H9 (cell line): Measurements from ENCODE around the gene FOXO6. TPM values are rescaled to one million over a fixed set of nuclear protein-coding genes. Genes with fewer than 3 reads are reported as not detected.

Experiments
- DNase-seq: peaks from one replicate; pipeline ENCODE4 v3.0.0-alpha.2; 2017
- H2AFZ ChIP-seq: one replicate; pipeline ENCODE4 v1.6.1; 2013; ENCODE audit warnings: mild to moderate bottlenecking, low read length, control low read depth, moderate library complexity
- H2AK5ac ChIP-seq: 2 replicates; pipeline ENCODE4 v1.6.1; 2013; ENCODE audit warnings: low read length, control low read depth, mixed read lengths; ENCODE audit not compliant: insufficient read length
- H2BK120ac ChIP-seq: one replicate; pipeline ENCODE4 v1.6.1; 2013; ENCODE audit warnings: low read depth, mild to moderate bottlenecking, low read length, control low read depth, inconsistent platforms; ENCODE audit not compliant: poor library complexity, severe bottlenecking
- H2BK12ac ChIP-seq: 2 replicates; pipeline ENCODE4 v1.6.1; 2013; ENCODE audit warnings: low read length, control low read depth, mixed read lengths, low read depth; ENCODE audit not compliant: insufficient read length
- H2BK15ac ChIP-seq: 2 replicates; pipeline ENCODE4 v1.6.1; 2013; ENCODE audit warnings: low read depth, low read length, control low read depth
- H2BK20ac ChIP-seq: one replicate; pipeline ENCODE4 v1.6.1; 2013; ENCODE audit warnings: low read depth, mild to moderate bottlenecking, low read length, control low read depth, inconsistent platforms; ENCODE audit not compliant: poor library complexity, severe bottlenecking
- H2BK5ac ChIP-seq: 2 replicates; pipeline ENCODE4 v1.6.1; 2013; ENCODE audit warnings: low read length, control low read depth, mixed read lengths; ENCODE audit not compliant: insufficient read length
- H3K14ac ChIP-seq: 2 replicates; pipeline ENCODE4 v1.6.1; 2013; ENCODE audit warnings: low read length, control low read depth; ENCODE audit not compliant: insufficient read depth
- H3K18ac ChIP-seq: 2 replicates; pipeline ENCODE4 v1.6.1; 2013; ENCODE audit warnings: low read depth, mild to moderate bottlenecking, mixed read lengths, low read length, control low read depth; ENCODE audit not compliant: insufficient read length
- H3K23ac ChIP-seq: 2 replicates; pipeline ENCODE4 v1.6.1; 2013; ENCODE audit warnings: low read length, control low read depth, mixed read lengths, low read depth; ENCODE audit not compliant: insufficient read length
- H3K23me2 ChIP-seq: 2 replicates; pipeline ENCODE4 v1.6.1; 2013; ENCODE audit warnings: low read depth, mild to moderate bottlenecking, mixed read lengths, low read length, control low read depth; ENCODE audit not compliant: insufficient read length, poor library complexity, severe bottlenecking
- H3K27ac ChIP-seq: 2 replicates; pipeline ENCODE4 v1.5.1; 2013; ENCODE audit warnings: low read length, control low read depth, mixed read lengths, low read depth; ENCODE audit not compliant: insufficient read length
- H3K27me3 ChIP-seq: 2 replicates; pipeline ENCODE4 v1.6.1; 2013; ENCODE audit warnings: low read length, control low read depth, inconsistent platforms; ENCODE audit not compliant: insufficient read depth
- H3K4ac ChIP-seq: 2 replicates; pipeline ENCODE4 v1.6.1; 2013; ENCODE audit warnings: low read depth, mild to moderate bottlenecking, control low read depth, inconsistent platforms, low read length, moderate library complexity
- H3K4me1 ChIP-seq: 2 replicates; pipeline ENCODE4 v1.6.1; 2013; ENCODE audit warnings: low read length, control low read depth, inconsistent platforms; ENCODE audit not compliant: insufficient read depth
- H3K4me2 ChIP-seq: 2 replicates; pipeline ENCODE4 v1.6.1; 2013; ENCODE audit warnings: low read length, control low read depth, mixed read lengths; ENCODE audit not compliant: insufficient read length, insufficient read depth
- H3K56ac ChIP-seq: 2 replicates; pipeline ENCODE4 v1.6.1; 2013; ENCODE audit warnings: low read depth, mild to moderate bottlenecking, mixed read lengths, low read length, control low read depth; ENCODE audit not compliant: insufficient read length
- H3K79me1 ChIP-seq: 2 replicates; pipeline ENCODE4 v1.6.1; 2013; ENCODE audit warnings: low read depth, mild to moderate bottlenecking, moderate library complexity, low read length, control low read depth, inconsistent platforms; ENCODE audit not compliant: insufficient read depth, poor library complexity, severe bottlenecking
- H3K79me2 ChIP-seq: 2 replicates; pipeline ENCODE4 v1.6.1; 2013; ENCODE audit warnings: low read length, control low read depth, inconsistent platforms; ENCODE audit not compliant: insufficient read depth
- H3K9ac ChIP-seq: 2 replicates; pipeline ENCODE4 v1.6.1; 2013; ENCODE audit warnings: low read length, control low read depth, mixed read lengths; ENCODE audit not compliant: insufficient read length; ENCODE audit errors: extremely low read depth
- H3K9me3 ChIP-seq: one replicate; pipeline ENCODE4 v1.6.1; 2013; ENCODE audit warnings: low read depth, low read length, inconsistent platforms; ENCODE audit not compliant: control insufficient read depth
- H3T11ph ChIP-seq: one replicate; pipeline ENCODE4 v1.6.1; 2013; ENCODE audit warnings: mild to moderate bottlenecking, low read length, control low read depth, inconsistent platforms
- H4K20me1 ChIP-seq: one replicate; pipeline ENCODE4 v1.6.1; 2013; ENCODE audit not compliant: control insufficient read depth, insufficient read length, insufficient read depth
- H4K5ac ChIP-seq: 2 replicates; pipeline ENCODE4 v1.6.1; 2013; ENCODE audit warnings: low read depth, mild to moderate bottlenecking, mixed read lengths, low read length, control low read depth; ENCODE audit not compliant: insufficient read length
- H4K8ac ChIP-seq: replicated peaks from 2 replicates; pipeline ENCODE4 v1.6.1; 2013; ENCODE audit warnings: low read length, control low read depth, mixed read lengths, low read depth; ENCODE audit not compliant: insufficient read length
- H4K91ac ChIP-seq: 2 replicates; pipeline ENCODE4 v1.6.1; 2013; ENCODE audit warnings: low read depth, mild to moderate bottlenecking, moderate library complexity, mixed read lengths, low read length, control low read depth; ENCODE audit not compliant: insufficient read length
- H3K27ac Mint-ChIP-seq, 3 experiments: 2 replicates in 2 of 3; 3 replicates in 1 of 3; pipeline ENCODE4 v1.8.0; 2020 to 2021; ENCODE audit warnings: mixed read lengths in 3 of 3, mild to moderate bottlenecking in 1 of 3, moderate library complexity in 1 of 3
- H3K27me3 Mint-ChIP-seq: 2 replicates; pipeline ENCODE4 v1.8.0; 2021; ENCODE audit warnings: low read depth, mild to moderate bottlenecking, moderate library complexity, mixed read lengths
- H3K36me3 Mint-ChIP-seq, 3 experiments: 2 replicates in 2 of 3; 3 replicates in 1 of 3; pipeline ENCODE4 v1.8.0; 2020 to 2021; ENCODE audit warnings: low read depth in 3 of 3, mixed read lengths in 3 of 3; ENCODE audit not compliant: insufficient read depth in 1 of 3
- H3K4me1 Mint-ChIP-seq, 2 experiments: 2 replicates each; pipeline ENCODE4 v1.8.0; 2020; ENCODE audit warnings: mixed read lengths in 2 of 2
- H3K4me3 Mint-ChIP-seq, 2 experiments: 2 replicates in 1 of 2; 3 replicates in 1 of 2; pipeline ENCODE4 v1.8.0; 2020 to 2021; ENCODE audit warnings: mild to moderate bottlenecking in 2 of 2, mixed read lengths in 2 of 2, moderate library complexity in 1 of 2
- H3K9me3 Mint-ChIP-seq, 2 experiments: 2 replicates in 1 of 2; 3 replicates in 1 of 2; pipeline ENCODE4 v1.8.0; 2020; ENCODE audit warnings: mild to moderate bottlenecking in 2 of 2, mixed read lengths in 2 of 2, moderate library complexity in 1 of 2
- WGBS: extraction: QIAGEN DNeasy Blood & Tissue Kit; methylation state at CpG from one replicate; pipeline ENCODE4 v1.1.7; 2013; ENCODE audit warnings: missing lambda C conversion rate, low lambda C conversion rate, mixed read lengths; ENCODE audit not compliant: insufficient read length; ENCODE audit errors: extremely low coverage; 5-methylcytosine and 5-hydroxymethylcytosine counted together
- total RNA-seq: library from RNA; stranded (reverse); gene quantifications from 2 replicates; pipeline ENCODE4 v1.2.1, GENCODE V29; 2021
- TF ChIP-seq, protein P1 (sequence below): fragments of 200-600 bp; sonication (generic); conservative IDR thresholded peaks from 3 replicates; pipeline ENCODE4 v1.8.0; 2021; ENCODE audit warnings: antibody characterized with exemption, mild to moderate bottlenecking

FOXO6 gene
- total RNA-seq, 1 experiment from 2014 or later: 0.83 TPM

GRCh38 chr1:41413748-41414281 lies 52.6 kb downstream of the FOXO6 start:
- H3K4me2 ChIP-seq: no peak overlapping the region
- no peaks in the 10 kb centered on the region for H3K9me3 ChIP-seq
- H3K23me2 ChIP-seq: no peaks in the 10 kb centered on the region
- DNase-seq: no peak
- no peaks in the 10 kb centered on the region; a peak in 1 of 7 replicates for H3K36me3 Mint-ChIP-seq
- H3K27ac Mint-ChIP-seq: peak overlapping the region in 1 of 3 experiments; percentile 72; a peak in 1 of 7 replicates
- H3K27me3 Mint-ChIP-seq: peaks cover 17% of the 10 kb centered on the region
- H3K56ac ChIP-seq: no peak overlapping the region
- no peak overlapping the region for H3T11ph ChIP-seq
- no peaks in the 10 kb centered on the region; a peak in 1 of 5 replicates for H3K9me3 Mint-ChIP-seq
- no peak overlapping the region for H2BK120ac ChIP-seq
- no peak overlapping the region for H4K5ac ChIP-seq
- H4K91ac ChIP-seq: no peak overlapping the region
- H2BK20ac ChIP-seq: no peak overlapping the region
- H3K14ac ChIP-seq: no peak overlapping the region
- no peak overlapping the region for H3K4ac ChIP-seq
- no peak overlapping the region for H3K27ac ChIP-seq
- TF ChIP-seq, protein P1, sequence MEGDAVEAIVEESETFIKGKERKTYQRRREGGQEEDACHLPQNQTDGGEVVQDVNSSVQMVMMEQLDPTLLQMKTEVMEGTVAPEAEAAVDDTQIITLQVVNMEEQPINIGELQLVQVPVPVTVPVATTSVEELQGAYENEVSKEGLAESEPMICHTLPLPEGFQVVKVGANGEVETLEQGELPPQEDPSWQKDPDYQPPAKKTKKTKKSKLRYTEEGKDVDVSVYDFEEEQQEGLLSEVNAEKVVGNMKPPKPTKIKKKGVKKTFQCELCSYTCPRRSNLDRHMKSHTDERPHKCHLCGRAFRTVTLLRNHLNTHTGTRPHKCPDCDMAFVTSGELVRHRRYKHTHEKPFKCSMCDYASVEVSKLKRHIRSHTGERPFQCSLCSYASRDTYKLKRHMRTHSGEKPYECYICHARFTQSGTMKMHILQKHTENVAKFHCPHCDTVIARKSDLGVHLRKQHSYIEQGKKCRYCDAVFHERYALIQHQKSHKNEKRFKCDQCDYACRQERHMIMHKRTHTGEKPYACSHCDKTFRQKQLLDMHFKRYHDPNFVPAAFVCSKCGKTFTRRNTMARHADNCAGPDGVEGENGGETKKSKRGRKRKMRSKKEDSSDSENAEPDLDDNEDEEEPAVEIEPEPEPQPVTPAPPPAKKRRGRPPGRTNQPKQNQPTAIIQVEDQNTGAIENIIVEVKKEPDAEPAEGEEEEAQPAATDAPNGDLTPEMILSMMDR: no peak
- H3K18ac ChIP-seq: no peak overlapping the region
- H2BK5ac ChIP-seq: no peak overlapping the region
- H3K4me1 Mint-ChIP-seq: peaks cover 13 to 24% of the 10 kb centered on the region in 2 experiments
- no peak overlapping the region for H3K23ac ChIP-seq
- no peak overlapping the region for H2BK12ac ChIP-seq
- H2BK15ac ChIP-seq: no peak overlapping the region
- H4K20me1 ChIP-seq: no peaks in the 10 kb centered on the region
- H3K79me1 ChIP-seq: no peaks in the 10 kb centered on the region
- no peak overlapping the region for H2AK5ac ChIP-seq
- no peaks in the 10 kb centered on the region for H3K27me3 ChIP-seq
- H3K4me1 ChIP-seq: no peaks in the 10 kb centered on the region
- H3K79me2 ChIP-seq: no peaks in the 10 kb centered on the region
- no peak overlapping the region for H3K4me3 Mint-ChIP-seq
- no peak overlapping the region for H2AFZ ChIP-seq
- no CpG with 5 or more reads among the region's 12 CpGs for WGBS
- no peak overlapping the region for H3K9ac ChIP-seq
- no peak overlapping the region for H4K8ac ChIP-seq
